Dermis blood vessel endothelial cell (primary cell): ENCODE measurements around the gene FOXE1. TPM values are rescaled to one million over a fixed set of nuclear protein-coding genes. Genes with fewer than 3 reads are reported as not detected.

ENCODE experiments used
- DNase-seq: peaks from one replicate; pipeline ENCODE4 v3.0.0; 2010
- total RNA-seq: library from RNA; depleted of rRNA; stranded (reverse); fragments of >200 nt; gene quantifications from 2 replicates; pipeline ENCODE4 v1.2.3, GENCODE V29; 2014

FOXE1 gene
- total RNA-seq, 1 donor from 2014 or later: 0.17 TPM

GRCh38 chr9:97866848-97867247, 13.8 kb downstream of the FOXE1 start:
- DNase-seq: no peak

DNA sequence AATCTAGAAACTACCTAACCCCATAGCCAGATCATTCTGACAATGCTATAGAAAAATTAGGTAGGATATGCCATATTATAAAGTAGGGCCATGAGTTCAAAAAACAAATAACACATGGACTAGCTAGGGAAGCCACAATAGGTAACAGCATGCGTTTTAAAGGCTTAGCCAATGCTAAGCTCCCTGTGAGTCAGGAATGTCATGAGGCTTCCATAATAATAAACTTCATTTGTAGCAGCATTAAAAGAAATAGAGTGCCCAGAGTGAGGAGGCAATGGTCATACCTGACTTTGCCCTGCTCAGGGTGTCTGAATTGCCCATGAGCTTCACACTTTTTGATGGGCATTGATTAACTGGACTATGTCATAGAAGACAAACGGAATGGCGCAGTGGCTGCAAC, 15.8 kb downstream of the FOXE1 start:
- no peak for DNase-seq

DNA sequence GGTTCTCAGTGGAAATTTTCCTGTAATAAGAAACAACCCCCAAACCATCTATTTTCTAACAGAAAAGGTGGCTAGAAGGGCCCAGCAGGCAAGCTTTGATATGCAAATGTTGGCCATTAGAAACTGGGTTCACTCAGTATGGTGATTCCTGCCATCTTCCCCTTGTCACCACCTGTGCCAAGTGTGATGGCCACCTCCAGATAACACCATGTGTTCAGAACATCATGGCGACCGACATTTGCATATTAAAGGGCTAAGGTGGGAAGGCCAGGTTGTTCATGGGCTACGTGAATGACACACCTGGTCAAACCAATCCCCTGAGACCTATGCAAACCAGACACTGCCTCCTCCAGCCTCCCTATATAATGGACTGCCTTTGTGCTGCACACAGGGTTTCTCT, 20.4 kb downstream of the FOXE1 start:
- DNase-seq: no peak

DNA sequence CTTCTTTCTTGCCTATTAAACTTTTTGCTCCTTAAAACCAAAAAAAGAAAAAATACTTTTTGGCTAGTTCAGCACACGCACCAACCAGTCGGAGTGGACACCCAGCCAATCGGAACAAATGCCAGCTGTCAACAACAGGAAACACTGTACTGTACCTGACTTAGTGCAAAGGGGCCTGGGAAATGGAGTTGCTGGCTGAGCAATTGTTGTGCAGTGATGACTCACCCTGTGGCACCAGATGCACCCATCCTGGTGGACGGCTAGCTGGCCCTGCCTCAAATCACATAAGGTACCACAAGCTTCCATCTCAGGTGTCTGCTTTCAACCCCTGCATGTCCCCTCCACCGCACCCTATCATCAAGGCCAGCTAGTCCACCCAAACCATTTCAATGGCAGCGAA, 20.9 kb downstream of the FOXE1 start:
- peak; percentile 55 for DNase-seq

DNA sequence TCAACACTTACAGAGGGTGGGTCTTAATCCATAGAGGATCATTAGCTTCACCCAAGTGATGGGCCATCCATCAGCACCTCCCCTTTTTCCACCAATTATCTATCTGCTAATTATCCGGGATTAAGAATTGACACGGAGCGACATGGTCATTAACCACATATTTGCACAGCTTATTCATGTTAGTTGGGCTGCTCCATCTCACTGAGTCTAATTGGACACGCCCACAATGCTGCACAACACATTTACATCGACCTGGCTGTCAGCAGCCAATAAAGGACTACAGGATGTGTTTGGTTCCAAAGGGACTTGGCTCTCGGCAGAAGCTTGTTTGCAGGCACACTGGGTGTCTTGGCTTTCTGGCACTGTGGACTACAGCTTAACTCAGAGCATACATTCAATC, 21.6 kb downstream of the FOXE1 start:
- no peak for DNase-seq

DNA sequence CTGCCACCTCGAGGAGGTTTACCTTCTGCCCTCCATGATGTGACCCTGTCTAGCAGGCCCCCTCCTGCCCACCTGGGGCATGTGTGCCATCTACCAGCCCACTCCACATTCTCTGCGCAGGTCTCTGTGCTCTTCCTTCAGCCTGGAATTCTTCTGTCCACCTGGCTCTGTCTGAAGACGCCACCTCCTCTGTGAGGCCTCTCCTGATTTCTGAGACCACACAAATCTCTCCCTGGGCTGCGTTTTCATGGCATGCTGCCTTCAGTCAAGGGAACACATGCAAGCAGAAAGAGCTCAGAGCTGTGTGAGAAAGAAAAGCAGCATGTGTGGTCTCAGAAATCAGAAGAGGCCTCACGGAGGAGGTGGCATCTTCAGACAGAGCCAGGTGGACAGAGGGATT, 22.1 kb downstream of the FOXE1 start:
- no peak for DNase-seq

GRCh38 chr9:97876061-97876460, 23.0 kb downstream of the FOXE1 start:
- no peak for DNase-seq

GRCh38 chr9:97880336-97880735, 27.3 kb downstream of the FOXE1 start:
- peak; percentile 50 for DNase-seq

DNA sequence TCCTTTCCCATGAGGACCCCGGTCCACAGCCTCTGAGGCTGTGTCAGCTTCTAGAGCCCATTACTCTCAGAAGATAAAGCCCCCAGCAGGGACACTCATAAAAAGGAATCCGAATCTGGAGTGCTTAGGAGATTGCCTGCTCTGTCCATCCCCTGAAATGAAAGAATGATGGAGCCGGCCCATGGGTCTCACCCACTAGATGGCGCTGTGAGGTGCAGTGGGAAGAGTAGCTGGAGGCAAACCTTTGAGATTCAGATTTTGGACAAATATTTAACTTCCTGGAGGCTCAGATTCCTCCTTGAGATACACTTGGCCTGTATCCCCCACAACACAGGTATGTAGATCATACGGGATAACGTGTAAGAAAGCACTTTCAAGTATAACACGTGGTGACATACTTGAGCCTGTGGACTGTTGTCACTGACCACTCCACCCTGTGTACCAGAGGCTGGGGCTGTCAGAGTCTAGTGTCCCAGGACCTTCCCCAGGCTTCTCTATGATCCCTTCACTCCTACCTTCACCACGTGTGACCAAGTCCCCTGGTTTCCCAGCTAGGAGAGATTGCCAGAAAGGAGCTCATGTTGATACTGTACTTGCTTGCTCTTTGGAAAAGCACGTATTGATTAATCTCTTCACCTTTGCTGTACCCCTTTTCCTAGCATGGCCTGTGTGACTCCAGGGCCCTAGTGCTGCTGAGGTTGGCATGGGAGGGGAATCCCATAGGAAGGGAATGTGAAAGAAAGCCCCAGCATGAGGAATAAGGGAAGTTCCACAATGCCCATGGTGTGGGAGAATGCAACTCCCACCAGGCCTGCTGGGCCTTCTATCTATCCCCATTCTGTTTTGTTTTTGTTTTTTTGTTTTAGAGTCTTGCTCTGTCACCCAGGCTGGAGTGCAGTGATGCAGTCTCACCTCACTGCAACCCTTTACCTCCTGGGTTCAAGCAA, 37.2 kb downstream of the FOXE1 start:
- peak; percentile 53 for DNase-seq

DNA sequence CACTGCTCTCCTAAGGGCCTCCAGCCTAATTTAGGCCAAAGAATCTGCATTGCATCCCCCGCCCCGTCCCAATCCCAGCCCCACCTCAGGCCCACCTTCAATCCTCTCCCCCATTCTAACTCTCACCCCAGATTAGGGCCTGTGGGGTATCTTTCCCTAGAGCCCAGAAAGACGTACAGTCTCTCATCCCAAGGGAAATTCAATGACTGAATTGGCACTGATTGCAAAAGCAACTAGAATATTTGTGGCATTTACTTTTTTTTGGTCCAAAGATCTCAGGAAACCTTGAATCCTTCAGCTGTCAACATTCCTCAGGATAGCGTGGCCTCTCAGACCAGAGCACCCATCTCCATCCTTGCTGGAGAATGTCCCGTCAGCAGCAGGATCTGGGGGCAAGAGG, 38.7 kb downstream of the FOXE1 start:
- DNase-seq: no peak

DNA sequence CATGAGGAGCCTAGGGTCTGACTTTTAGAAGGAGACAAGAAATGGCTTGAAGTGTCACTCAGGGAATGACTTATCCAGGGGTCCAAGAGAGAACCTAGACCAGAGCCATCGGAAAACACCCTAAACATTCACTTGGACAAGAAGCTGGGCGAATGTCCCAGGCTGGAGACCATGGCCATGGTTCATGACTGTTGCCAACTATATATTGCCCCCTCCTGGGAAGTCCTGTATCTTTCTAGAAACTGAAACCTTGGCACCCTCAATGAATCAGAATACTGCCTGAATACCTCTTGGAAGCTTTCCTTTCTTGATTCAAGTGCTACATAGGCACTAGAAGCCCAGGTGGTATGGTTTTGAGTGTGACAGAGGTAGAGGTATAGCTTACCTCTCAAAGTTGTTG, 39.4 kb downstream of the FOXE1 start:
- DNase-seq: no peak

DNA sequence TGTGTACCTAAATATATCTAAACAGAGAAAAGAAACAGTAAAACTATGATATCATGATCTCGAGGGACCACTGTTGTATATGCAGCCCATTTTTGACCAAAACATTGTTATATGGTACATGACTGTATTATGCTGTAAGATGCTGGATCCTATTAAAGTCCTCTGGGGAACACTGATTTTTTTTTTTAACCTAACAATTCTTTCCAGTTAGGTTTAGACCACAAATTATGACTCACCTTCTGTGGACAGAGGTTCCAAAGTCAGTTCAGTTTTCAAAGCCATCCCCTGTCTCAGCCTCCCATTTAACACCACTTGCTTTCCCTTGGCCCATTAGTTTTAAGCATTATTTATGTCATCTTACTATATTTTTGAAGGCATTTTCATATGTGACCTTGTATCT, 42.2 kb downstream of the FOXE1 start:
- DNase-seq: no peak

DNA sequence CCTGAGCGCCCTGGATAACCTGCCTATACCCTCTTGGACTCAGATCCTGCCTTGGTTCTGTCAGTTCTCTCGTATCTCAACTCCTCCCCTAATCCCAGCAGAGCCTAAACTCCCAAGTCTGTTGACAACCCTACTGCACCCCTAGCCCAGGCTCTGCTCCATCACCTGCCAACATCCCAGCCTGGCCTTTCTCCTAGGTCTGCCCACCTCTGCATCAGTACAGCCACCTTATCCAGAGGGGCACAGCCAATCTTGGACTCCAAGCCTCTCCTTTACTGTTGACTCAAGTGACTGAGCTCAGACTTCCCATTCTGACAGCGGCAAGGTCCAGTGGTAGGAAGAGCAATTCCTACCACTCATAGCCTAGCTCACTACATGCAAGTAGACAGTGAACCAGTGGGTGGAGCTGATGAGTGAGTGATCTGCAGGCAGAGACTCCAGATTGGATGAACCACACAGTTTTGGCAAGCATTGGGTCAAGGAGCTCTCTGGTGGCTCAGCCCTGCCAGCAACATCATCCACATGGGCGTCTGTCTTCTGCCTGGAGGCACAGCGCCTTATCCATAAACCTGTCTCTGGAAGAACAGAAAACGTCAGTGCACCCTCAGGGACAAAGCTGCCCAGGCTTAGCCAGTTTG, 42.8 kb downstream of the FOXE1 start:
- DNase-seq: peak; percentile 17

GRCh38 chr9:97900103-97900737, 47.2 kb downstream of the FOXE1 start:
- DNase-seq: no peak

GRCh38 chr9:97900738-97901565, 47.9 kb downstream of the FOXE1 start:
- DNase-seq: peak; percentile 72

DNA sequence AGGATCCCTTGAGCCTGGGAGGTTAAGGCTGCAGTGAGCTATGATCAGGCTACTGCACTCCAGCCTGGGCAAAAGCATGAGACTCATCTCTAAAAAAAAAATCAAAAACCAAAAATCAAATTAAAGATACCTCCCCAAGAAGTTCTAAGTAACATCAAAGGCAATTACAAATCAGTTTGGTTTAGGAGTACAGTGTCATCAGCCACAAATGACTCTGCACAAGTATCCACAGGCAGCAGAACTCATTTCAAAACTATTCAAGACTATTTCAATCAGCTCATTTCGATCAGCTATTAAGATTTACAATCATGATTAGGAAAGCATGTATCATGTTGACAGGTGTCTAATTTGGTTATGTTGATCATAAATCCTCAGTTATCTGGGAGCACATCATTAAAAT, 50.2 kb downstream of the FOXE1 start:
- no peak for DNase-seq

DNA sequence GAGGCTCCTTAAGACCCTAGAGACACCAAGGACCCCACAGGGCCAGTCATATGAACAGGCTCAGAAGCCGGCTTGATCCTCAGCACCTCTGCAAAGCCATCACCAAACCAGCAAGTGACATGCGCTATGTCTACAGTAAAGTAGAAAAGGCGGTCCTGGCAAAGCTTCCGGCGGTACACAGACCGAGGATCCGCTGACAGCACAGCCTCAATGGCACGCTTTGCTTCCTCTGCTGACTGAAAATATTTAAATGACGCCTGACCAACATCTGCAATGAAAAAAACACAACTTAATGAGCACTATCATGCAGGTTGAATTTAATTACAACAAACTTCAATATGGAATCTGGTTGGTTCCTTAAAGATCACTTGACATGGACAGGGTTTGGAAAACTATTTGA, 51.7 kb downstream of the FOXE1 start:
- no peak for DNase-seq

DNA sequence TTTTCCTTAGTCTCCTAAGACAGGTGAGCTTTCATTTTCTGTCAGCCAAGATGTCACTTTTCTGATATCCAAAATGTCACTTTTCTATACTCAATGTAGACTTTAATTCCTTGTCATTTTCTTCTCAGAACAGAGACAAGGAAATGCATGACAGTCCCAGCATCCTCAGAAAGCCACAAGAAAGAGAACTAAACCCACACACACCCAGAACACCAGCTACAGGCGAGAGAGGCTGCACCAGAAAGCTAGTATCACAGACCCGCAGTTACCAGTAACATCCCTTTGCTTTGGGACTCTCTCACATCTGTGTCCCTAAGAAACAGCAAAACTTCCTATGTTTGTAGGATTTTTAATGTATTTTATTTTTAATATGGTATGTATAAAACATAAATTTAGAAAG, 52.2 kb downstream of the FOXE1 start:
- no peak for DNase-seq
